IMR-90 (cell line): ENCODE results near the gene TTC24. TPM values are rescaled to one million over a fixed set of nuclear protein-coding genes. Genes with fewer than 3 reads are reported as not detected.
A peak's percentile ranks its signal among the peaks of the same experiment; 100 is the strongest.

ENCODE experiments used
- ATAC-seq: fragments of 200-7000 bp; cut with Tn5 transposase; 2 replicates; pipeline ENCODE4 v1.9.1; 2020; ENCODE audit warnings: low read depth, mild to moderate bottlenecking, moderate library complexity
- BruUV-seq: library from RNA; stranded (reverse); fragments of 400-500 nt; replicated peaks from 2 replicates; lab custom pipeline; 2021; lab: Mats Ljungman, UMichigan
- CTCF ChIA-PET: fragments of 300-600 bp; formaldehyde crosslinking; extraction: SDS; loops from one replicate; lab custom pipeline; 2021; ENCODE audit warnings: antibody characterized with exemption; lab: Yijun Ruan, JAX
- POLR2A ChIA-PET: fragments of 300-600 bp; sonication (Branson Sonifier 250); formaldehyde crosslinking; loops from one replicate; lab custom pipeline; 2022; ENCODE audit warnings: antibody characterized with exemption; ENCODE audit not compliant: unreplicated experiment; lab: Charles Lee
- DNase-seq: peaks from one replicate; pipeline ENCODE4 v3.0.0; 2013
- H2AFZ ChIP-seq: replicated peaks from 2 replicates; pipeline ENCODE3; 2013; ENCODE audit warnings: low read length, mild to moderate bottlenecking; ENCODE audit not compliant: poor library complexity
- H2AK5ac ChIP-seq: 2 replicates; pipeline ENCODE4 v1.6.1; 2013; ENCODE audit warnings: low read depth, low read length, inconsistent platforms
- H2AK9ac ChIP-seq: replicated peaks from 2 replicates; pipeline ENCODE3; 2013; ENCODE audit warnings: mild to moderate bottlenecking, low read depth, low read length, moderate library complexity; ENCODE audit not compliant: poor library complexity
- H2BK120ac ChIP-seq: 2 replicates; pipeline ENCODE4 v1.6.1; 2013; ENCODE audit warnings: low read depth, low read length, inconsistent platforms
- H2BK15ac ChIP-seq: 3 replicates; pipeline ENCODE4 v1.6.1; 2013; ENCODE audit warnings: low read depth, low read length, inconsistent platforms
- H2BK20ac ChIP-seq: 2 replicates; pipeline ENCODE4 v1.6.1; 2013; ENCODE audit warnings: low read depth, mild to moderate bottlenecking, inconsistent platforms, low read length, moderate library complexity
- H2BK5ac ChIP-seq: 2 replicates; pipeline ENCODE4 v1.6.1; 2013; ENCODE audit warnings: mild to moderate bottlenecking, low read depth, low read length, inconsistent platforms; ENCODE audit not compliant: poor library complexity, severe bottlenecking
- H3K14ac ChIP-seq: replicated peaks from 2 replicates; pipeline ENCODE4 v1.6.1; 2013; ENCODE audit warnings: low read depth, low read length, inconsistent platforms
- H3K18ac ChIP-seq: 2 replicates; pipeline ENCODE4 v1.6.1; 2013; ENCODE audit warnings: low read depth, low read length, control low read depth
- H3K23ac ChIP-seq: 2 replicates; pipeline ENCODE4 v1.6.1; 2013; ENCODE audit warnings: low read depth, low read length, inconsistent platforms
- H3K27ac ChIP-seq: 2 replicates; pipeline ENCODE4 v1.5.1; 2013; ENCODE audit warnings: mild to moderate bottlenecking, control low read depth, low read length; ENCODE audit not compliant: insufficient read depth
- H3K27me3 ChIP-seq: 2 replicates; pipeline ENCODE4 v1.6.1; 2013; ENCODE audit warnings: low read length; ENCODE audit not compliant: control insufficient read depth, insufficient read depth
- H3K36me3 ChIP-seq: 2 replicates; pipeline ENCODE4 v1.6.1; 2013; ENCODE audit warnings: low read length, mixed read lengths; ENCODE audit not compliant: control insufficient read depth, insufficient read depth
- H3K4ac ChIP-seq: 2 replicates; pipeline ENCODE4 v1.6.1; 2013; ENCODE audit warnings: low read depth, low read length, inconsistent platforms
- H3K4me1 ChIP-seq: 2 replicates; pipeline ENCODE4 v1.6.1; 2013; ENCODE audit warnings: low read length, mixed read lengths; ENCODE audit not compliant: control insufficient read depth, insufficient read depth
- H3K4me2 ChIP-seq: 2 replicates; pipeline ENCODE4 v1.6.1; 2013; ENCODE audit warnings: low read depth, mild to moderate bottlenecking, control low read depth, low read length, moderate library complexity
- H3K4me3 ChIP-seq: 2 replicates; pipeline ENCODE4 v1.5.1; 2013; ENCODE audit warnings: low read depth, mild to moderate bottlenecking, control low read depth, low read length, moderate library complexity; ENCODE audit not compliant: insufficient read depth
- H3K56ac ChIP-seq: 2 replicates; pipeline ENCODE4 v1.6.1; 2013; ENCODE audit warnings: low read length, inconsistent platforms; ENCODE audit not compliant: insufficient read depth; ENCODE audit errors: extremely low read depth
- H3K79me1 ChIP-seq, 2 experiments: 2 replicates each; pipeline ENCODE4 v1.6.1; 2013; ENCODE audit warnings: low read length in 2 of 2, inconsistent platforms in 1 of 2, low read depth in 1 of 2
- H3K9ac ChIP-seq: 2 replicates; pipeline ENCODE4 v1.6.1; 2013; ENCODE audit warnings: low read depth, low read length, control low read depth
- H3K9me1 ChIP-seq: 2 replicates; pipeline ENCODE4 v1.6.1; 2013; ENCODE audit warnings: low read length, inconsistent platforms; ENCODE audit not compliant: insufficient read depth
- H3K9me3 ChIP-seq: 2 replicates; pipeline ENCODE4 v1.6.1; 2013; ENCODE audit warnings: low read length; ENCODE audit not compliant: control insufficient read depth, insufficient read depth
- H4K20me1 ChIP-seq: 2 replicates; pipeline ENCODE4 v1.6.1; 2013; ENCODE audit warnings: low read length, inconsistent platforms; ENCODE audit not compliant: insufficient read depth
- H4K5ac ChIP-seq: 2 replicates; pipeline ENCODE4 v1.6.1; 2013; ENCODE audit warnings: mild to moderate bottlenecking, low read depth, low read length, control low read depth
- H4K8ac ChIP-seq, 2 experiments: 2 replicates each; pipeline ENCODE4 v1.6.1; 2013; ENCODE audit warnings: low read depth in 2 of 2, low read length in 2 of 2, control low read depth in 1 of 2, inconsistent platforms in 1 of 2
- H4K91ac ChIP-seq: 2 replicates; pipeline ENCODE4 v1.6.1; 2013; ENCODE audit warnings: low read depth, low read length, inconsistent platforms; ENCODE audit not compliant: insufficient read depth
- CHD1 ChIP-seq: IDR thresholded peaks from 2 replicates; pipeline ENCODE4 v1.6.1; 2012; ENCODE audit warnings: low read depth, low read length, improper control_type of control experiment
- FOS ChIP-seq: fragments of 150-350 bp; IDR thresholded peaks from 2 replicates; pipeline ENCODE4 v1.6.1; 2016; ENCODE audit warnings: low read depth, low read length
- MAZ ChIP-seq: IDR thresholded peaks from 2 replicates; pipeline ENCODE4 v1.6.1; 2012; ENCODE audit warnings: low read depth, mild to moderate bottlenecking, low read length, improper control_type of control experiment, moderate library complexity, borderline replicate concordance
- POLR2A ChIP-seq: IDR thresholded peaks from 2 replicates; pipeline ENCODE4 v1.6.1; 2012; ENCODE audit warnings: mild to moderate bottlenecking, low read depth, low read length
- RAD21 ChIP-seq: IDR thresholded peaks from 2 replicates; pipeline ENCODE4 v1.6.1; 2012; ENCODE audit warnings: low read length, improper control_type of control experiment
- RFX5 ChIP-seq: IDR thresholded peaks from 2 replicates; pipeline ENCODE4 v1.8.0; 2012; ENCODE audit warnings: low read depth, mild to moderate bottlenecking, low read length, moderate library complexity
- SMC3 ChIP-seq: fragments of 150-350 bp; IDR thresholded peaks from 2 replicates; pipeline ENCODE4 v1.6.1; 2016; ENCODE audit warnings: low read depth, mild to moderate bottlenecking, antibody characterized with exemption, low read length, moderate library complexity
- WGBS, 2 experiments: methylation state at CpG; one replicate each; pipeline versions ENCODE4 v1.1.5 to v1.1.7; 2013; ENCODE audit warnings: missing lambda C conversion rate in 2 of 2; ENCODE audit not compliant: insufficient read length in 1 of 2; ENCODE audit errors: extremely low coverage in 2 of 2; 5-methylcytosine and 5-hydroxymethylcytosine counted together
- dilution Hi-C: fragments of 300-500 bp; cut with HindIII; formaldehyde crosslinking; loops from one replicate; pipeline ENCODE4 v1.14.3; 2018; ENCODE audit warnings: low sequenced_read_pairs; ENCODE audit not compliant: unreplicated experiment
- in situ Hi-C: fragments of 300-500 bp; cut with MboI; formaldehyde crosslinking; loops from 3 replicates; pipeline ENCODE4 v1.14.3; 2019; ENCODE audit warnings: low sequenced_read_pairs, inconsistent platforms, mixed read lengths
- intact Hi-C: fragments of 100-400 bp; cut with micrococcal nuclease; formaldehyde crosslinking; loops from 2 replicates; pipeline ENCODE4 v1.10.0; 2022
- polyA plus RNA-seq, 3 experiments: library from polyadenylated mRNA; depleted of rRNA; stranded (reverse); fragments of >200 nt; gene quantifications; 2 replicates each; pipeline ENCODE4 v1.2.3, GENCODE V29; 2012; ENCODE audit warnings: low replicate concordance in 1 of 3
- total RNA-seq: library from RNA; depleted of rRNA; stranded (reverse); fragments of >200 nt; gene quantifications from 2 replicates; pipeline ENCODE4 v1.2.3, GENCODE V29; 2012
- TF ChIP-seq, protein P1 (sequence below): fragments of 150-350 bp; IDR thresholded peaks from 2 replicates; pipeline ENCODE4 v1.6.1; 2017; ENCODE audit warnings: mild to moderate bottlenecking, antibody characterized with exemption, low read length, low read depth
- TF ChIP-seq, protein P2 (sequence below): conservative IDR thresholded peaks from 2 replicates; pipeline ENCODE4 v1.5.1; 2012; ENCODE audit warnings: mild to moderate bottlenecking, low read depth, low read length, improper control_type of control experiment

The TTC24 gene
- total and polyA plus RNA-seq, 2 of the 4 experiments (the other 2 are of a cell fraction) = not detected

DNA sequence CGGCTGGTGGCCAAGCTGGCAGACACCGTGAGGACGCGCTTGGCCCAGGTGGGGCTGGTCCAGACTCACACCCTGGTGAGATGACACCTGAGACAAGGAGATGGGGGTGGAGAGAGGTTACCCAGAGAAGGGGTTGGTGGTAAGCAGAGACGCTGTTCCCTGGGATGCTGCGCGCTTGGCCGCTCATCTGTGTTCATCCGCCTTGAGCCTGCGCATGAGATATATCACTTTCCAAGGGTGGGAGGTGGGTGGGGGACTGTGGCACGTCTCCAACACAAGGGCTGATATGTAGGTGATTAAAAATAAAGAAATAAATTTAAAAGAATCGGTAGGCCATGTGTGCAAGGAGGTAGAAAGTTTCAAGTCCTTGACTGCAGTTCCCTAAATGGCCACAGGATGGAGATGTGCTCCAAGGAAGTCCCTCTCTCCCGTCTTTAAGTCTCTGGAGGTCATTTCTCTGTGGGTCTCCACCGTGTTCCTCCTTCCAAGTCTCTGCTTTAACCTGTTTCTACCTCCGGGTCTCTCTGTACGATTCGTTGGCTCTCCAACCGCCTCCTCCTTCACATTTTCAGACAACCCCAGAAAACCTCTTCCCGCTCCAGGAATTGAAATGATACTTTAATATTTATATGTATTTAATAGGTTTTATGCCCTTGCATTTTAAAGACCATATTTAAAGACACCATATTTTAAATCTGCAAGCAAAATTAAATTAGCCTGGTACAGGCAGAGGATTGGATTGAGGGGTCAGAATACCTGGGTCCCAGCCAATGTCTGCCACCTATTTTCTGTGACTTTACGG is 4.5 kb downstream of the TTC24 start:
- Histone ChIP-seq H4K8ac (no peak overlapping the region), H2AK5ac (no peak overlapping the region), H3K9me3 (no peaks in the 10 kb centered on the region), H2BK15ac (no peak overlapping the region), H3K9me1 (no peaks in the 10 kb centered on the region), H3K18ac (no peak overlapping the region), H4K91ac (no peak overlapping the region), H3K23ac (no peak overlapping the region), H3K4me3 (no peak overlapping the region), H3K4ac (no peak overlapping the region), H3K14ac (no peak overlapping the region), H3K27ac (no peak overlapping the region), H3K56ac (no peak overlapping the region), H3K27me3 (peaks cover 18% of the 10 kb centered on the region), H3K9ac (no peak overlapping the region), H4K20me1 (no peaks in the 10 kb centered on the region), H3K4me1 (no peaks in the 10 kb centered on the region), H3K4me2 (no peak overlapping the region), H2BK5ac (no peak overlapping the region), H2AFZ (peak overlapping the region; percentile 9), H3K36me3 (no peaks in the 10 kb centered on the region), H2BK120ac (no peak overlapping the region), H2BK20ac (no peak overlapping the region), H2AK9ac (no peak overlapping the region), H3K79me1 (no peaks in the 10 kb centered on the region), H4K5ac (no peak overlapping the region)
- in situ Hi-C loops = no loop called here
- DNase-seq = peak; percentile 84
- ChIA-PET POLR2A (no interaction called here), CTCF (no interaction called here)
- dilution Hi-C loops = no loop called here
- ATAC-seq = peak; percentile 98
- intact Hi-C loops = loop anchor here (1.0 to 2.0 kb wide), 2 partner anchors 24 to 73 kb away; no protein-coding TSS in a partner anchor
- BruUV-seq = no TSS peak
- 68% methylated on average over 10 of the region's 20 CpGs; no CpG with 5 or more reads in 1 of the 2 experiments for WGBS, 2 experiments
- TF ChIP-seq RFX5 = no peak
- no peak for TF ChIP-seq POLR2A
- no peak for TF ChIP-seq MAZ
- TF ChIP-seq CHD1 = no peak
- TF ChIP-seq FOS = no peak
- TF ChIP-seq, protein P1, sequence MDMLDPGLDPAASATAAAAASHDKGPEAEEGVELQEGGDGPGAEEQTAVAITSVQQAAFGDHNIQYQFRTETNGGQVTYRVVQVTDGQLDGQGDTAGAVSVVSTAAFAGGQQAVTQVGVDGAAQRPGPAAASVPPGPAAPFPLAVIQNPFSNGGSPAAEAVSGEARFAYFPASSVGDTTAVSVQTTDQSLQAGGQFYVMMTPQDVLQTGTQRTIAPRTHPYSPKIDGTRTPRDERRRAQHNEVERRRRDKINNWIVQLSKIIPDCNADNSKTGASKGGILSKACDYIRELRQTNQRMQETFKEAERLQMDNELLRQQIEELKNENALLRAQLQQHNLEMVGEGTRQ = no peak
- TF ChIP-seq RAD21 = peak; percentile 90
- peak; percentile 82 for TF ChIP-seq SMC3
- TF ChIP-seq, protein P2, sequence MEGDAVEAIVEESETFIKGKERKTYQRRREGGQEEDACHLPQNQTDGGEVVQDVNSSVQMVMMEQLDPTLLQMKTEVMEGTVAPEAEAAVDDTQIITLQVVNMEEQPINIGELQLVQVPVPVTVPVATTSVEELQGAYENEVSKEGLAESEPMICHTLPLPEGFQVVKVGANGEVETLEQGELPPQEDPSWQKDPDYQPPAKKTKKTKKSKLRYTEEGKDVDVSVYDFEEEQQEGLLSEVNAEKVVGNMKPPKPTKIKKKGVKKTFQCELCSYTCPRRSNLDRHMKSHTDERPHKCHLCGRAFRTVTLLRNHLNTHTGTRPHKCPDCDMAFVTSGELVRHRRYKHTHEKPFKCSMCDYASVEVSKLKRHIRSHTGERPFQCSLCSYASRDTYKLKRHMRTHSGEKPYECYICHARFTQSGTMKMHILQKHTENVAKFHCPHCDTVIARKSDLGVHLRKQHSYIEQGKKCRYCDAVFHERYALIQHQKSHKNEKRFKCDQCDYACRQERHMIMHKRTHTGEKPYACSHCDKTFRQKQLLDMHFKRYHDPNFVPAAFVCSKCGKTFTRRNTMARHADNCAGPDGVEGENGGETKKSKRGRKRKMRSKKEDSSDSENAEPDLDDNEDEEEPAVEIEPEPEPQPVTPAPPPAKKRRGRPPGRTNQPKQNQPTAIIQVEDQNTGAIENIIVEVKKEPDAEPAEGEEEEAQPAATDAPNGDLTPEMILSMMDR = peak; percentile 92
